ENCODE data around the gene CWC25.

- TF ChIP-seq CTCF (IDR thresholded peaks at IDR 0.05; ENCODE audit: borderline replicate concordance, extremely low read depth, low read length, poor library complexity, severe bottlenecking) (no peak), EZH2 (IDR thresholded peaks at IDR 0.05; ENCODE audit: borderline replicate concordance, low read depth, low read length, severe bottlenecking) (no peak)
These were observed 28.4 kb upstream of the CWC25 start, which contains the start of gene RPL23 for GRCh38 chr17:38853292-38854219.
